Heart left ventricle (tissue), 16 donors: ENCODE measurements around the gene LRFN5. TPM values are rescaled to one million over a fixed set of nuclear protein-coding genes. Genes with fewer than 3 reads are reported as not detected.
"Not testable (repeated sequence)": the region's sequence is repeated elsewhere in the genome, so short reads cannot be mapped to it uniquely, and the experiment has no call there.

Experiments
- ATAC-seq, 4 donors: fragments of 200-7000 bp; cut with Tn5 transposase; one replicate each; pipeline ENCODE4 v1.9.1; 2020 to 2022; ENCODE audit warnings: moderate library complexity in 4 of 4, mild to moderate bottlenecking in 3 of 4, moderate number of reproducible peaks in 1 of 4
- DNase-seq, 5 donors: peaks; one replicate each; pipeline ENCODE4 v3.0.0-alpha.2; 2020
- H3K27ac ChIP-seq, 12 donors: fragments of 200-600 bp; sonication (generic) in 4 of 12; one replicate each; pipeline versions ENCODE4 v1.5.0 to v1.8.0; 2016 to 2022; ENCODE audit warnings: mild to moderate bottlenecking in 2 of 12
- H3K27me3 ChIP-seq, 9 donors: fragments of 200-600 bp; sonication (generic) in 2 of 9; one replicate each; pipeline versions ENCODE4 v1.5.1 to v1.8.0; 2016 to 2022; ENCODE audit warnings: mild to moderate bottlenecking in 3 of 9
- H3K36me3 ChIP-seq, 9 donors: fragments of 200-600 bp; sonication (generic) in 2 of 9; one replicate each; pipeline versions ENCODE4 v1.5.0 to v1.8.0; 2018 to 2022; ENCODE audit warnings: mild to moderate bottlenecking in 2 of 9
- H3K4me1 ChIP-seq, 12 donors: fragments of 200-600 bp; sonication (generic) in 4 of 12; one replicate each; pipeline versions ENCODE4 v1.5.0 to v1.8.0; 2016 to 2022; ENCODE audit warnings: mild to moderate bottlenecking in 3 of 12
- H3K4me3 ChIP-seq, 12 donors: fragments of 200-600 bp; sonication (generic) in 4 of 12; one replicate each; pipeline versions ENCODE4 v1.5.0 to v1.8.0; 2017 to 2022; ENCODE audit warnings: mild to moderate bottlenecking in 9 of 12, moderate library complexity in 4 of 12
- H3K9me3 ChIP-seq, 12 donors: fragments of 200-600 bp; sonication (generic) in 4 of 12; one replicate each; pipeline versions ENCODE4 v1.5.0 to v1.8.0; 2016 to 2022; ENCODE audit warnings: mild to moderate bottlenecking in 1 of 12
- CTCF ChIP-seq, 12 donors: fragments of 200-600 bp; sonication (generic) in 4 of 12; IDR thresholded peaks; one replicate each; pipeline versions ENCODE4 v1.5.0 to v1.8.0; 2018 to 2022; ENCODE audit warnings: antibody characterized with exemption in 12 of 12, mild to moderate bottlenecking in 5 of 12
- POLR2A ChIP-seq, 2 donors: fragments of 450-650 bp; IDR thresholded peaks; one replicate each; pipeline ENCODE4 v1.6.1; 2017; ENCODE audit warnings: antibody characterized with exemption in 2 of 2, mild to moderate bottlenecking in 2 of 2, moderate library complexity in 2 of 2
- WGBS, 4 donors: extraction: QIAGEN DNeasy Blood & Tissue Kit in 2 of 4; methylation state at CpG; one replicate each; pipeline versions ENCODE4 v1.1.5 to v1.1.7; 2013 to 2018; 5-methylcytosine and 5-hydroxymethylcytosine counted together
- intact Hi-C, 10 donors: fragments of 100-400 bp; cut with DNase I; formaldehyde crosslinking; loops; one replicate each; pipeline versions ENCODE4 v1.11.1 to v1.14.2; 2022
- polyA plus RNA-seq, 2 donors: library from polyadenylated mRNA; stranded (reverse); fragments of 200-250 nt; gene quantifications; one replicate each; pipeline ENCODE4 v1.2.3, GENCODE V29; 2013
- total RNA-seq, 9 donors: library from RNA; depleted of rRNA in 2 of 9; stranded (reverse); fragments of >200 nt in 2 of 9; fragmentation: NEBNext Ultra II Directional in 3 of 9; extraction: Animal tissue kit (Norgen Biotek cat#: 25700) in 3 of 9; gene quantifications; one replicate each; pipeline versions ENCODE4 v1.1.0 to v1.2.4, GENCODE V29; 2016 to 2023
- donor health status: ischemic (EF 13 %, LVEDD 7.1; RV severe dilation, severe dysfunction).
- donor health status: healthy with polysubstance abuse.
- donor health status: DM: no; HTN: yes; CAD: no.
- donor health status: DM: no; HTN: no; CAD: no.
- donor health status: ischemic (EF 25% LVEDD 6.9; RV normal size, moderate dysfunction).
- donor health status: ischemic (EF 25% LVEDD 5.7; RV mildly dilated, moderate dysfunction).
- donor health status: healthy.
- donor health status: DM: yes; HTN: yes; CAD: no.
- donor health status: ischemic (EF 35%, LVEDD 5.7; RV mildly dilated, moderate dysfunction).
- donor health status: nonischemic (EF 11% LVEDD 7.7; RV severe dilation, severe dysfunction).
- donor health status: DM: yes; HTN: yes; CAD: no.
- donor health status: PGD.
- donor health status: ischemic (EF 29% LVEDD 5.4; RV normal size, mild dysfunction).
- donor health status: nonischemic (EF 23%, LVEDD 6.1; RV moderate dilation, normal function).

Gene LRFN5
- total and polyA plus RNA-seq, 11 donors = 0.11 to 0.91 (median 0.38) TPM

GRCh38 chr14:41901089-41901488 lies 294.4 kb downstream of the LRFN5 start:
- Histone ChIP-seq H3K27ac (no peak overlapping the region), H3K9me3 (no peaks in the 10 kb centered on the region), H3K36me3 (no peaks in the 10 kb centered on the region), H3K27me3 (no peaks in the 10 kb centered on the region), H3K4me3 (no peak overlapping the region), H3K4me1 (no peaks in the 10 kb centered on the region)
- ATAC-seq (no peak), DNase-seq (no peak)
- TF ChIP-seq POLR2A (IDR thresholded peaks at IDR 0.05) = no peak
- WGBS, 4 donors = 40 to 62% (median 43%) methylated on average over 3 of the region's 3 CpGs
- intact Hi-C loops = no loop called here

- no peaks in the 10 kb centered on the region for H3K36me3 ChIP-seq
- no peak overlapping the region for H3K4me3 ChIP-seq
- no peaks in the 10 kb centered on the region for H3K4me1 ChIP-seq
- no peaks in the 10 kb centered on the region for H3K9me3 ChIP-seq
- TF ChIP-seq CTCF (IDR thresholded peaks at IDR 0.05) = no peak
- no peak for TF ChIP-seq POLR2A (IDR thresholded peaks at IDR 0.05)
- intact Hi-C loops = no loop called here
- 91 to 94% (median 93%) methylated on average over 9 of the region's 9 CpGs for WGBS, 4 donors
- no peaks in the 10 kb centered on the region for H3K27me3 ChIP-seq
- ATAC-seq (no peak), DNase-seq (no peak)
- H3K27ac ChIP-seq = no peak overlapping the region
Observed at GRCh38 chr14:41905394-41905964, 298.8 kb downstream of the LRFN5 start.

- H3K27me3 ChIP-seq, intact Hi-C loops, ATAC-seq, H3K4me1 ChIP-seq, H3K4me3 ChIP-seq, H3K36me3 ChIP-seq, H3K27ac ChIP-seq, H3K9me3 ChIP-seq, DNase-seq: not testable (repeated sequence)
- 80 to 87% (median 84%) methylated on average over 12 of the region's 12 CpGs for WGBS, 4 donors
Observed at GRCh38 chr14:41911155-41911554, 304.5 kb downstream of the LRFN5 start.

GRCh38 chr14:41913398-41913797 lies 306.7 kb downstream of the LRFN5 start:
- WGBS, 4 donors = 91 to 93% (median 92%) methylated on average over 2 of the region's 2 CpGs
- DNase-seq (no peak), ATAC-seq (no peak)
- intact Hi-C loops = no loop called here
- H3K4me1 ChIP-seq = no peaks in the 10 kb centered on the region
- TF ChIP-seq CTCF (IDR thresholded peaks at IDR 0.05) = no peak
- no peak for TF ChIP-seq POLR2A (IDR thresholded peaks at IDR 0.05)
- no peaks in the 10 kb centered on the region for H3K27me3 ChIP-seq
- H3K36me3 ChIP-seq = no peaks in the 10 kb centered on the region
- no peak overlapping the region for H3K27ac ChIP-seq
- no peak overlapping the region for H3K4me3 ChIP-seq
- peaks cover 0 to 13% (median 0%) of the 10 kb centered on the region in 12 donors for H3K9me3 ChIP-seq

- DNase-seq (no peak), ATAC-seq (no peak)
- Histone ChIP-seq H3K27me3 (no peaks in the 10 kb centered on the region), H3K4me1 (no peaks in the 10 kb centered on the region), H3K9me3 (peaks cover 0 to 13% (median 0%) of the 10 kb centered on the region in 12 donors), H3K27ac (no peak overlapping the region), H3K4me3 (no peak overlapping the region), H3K36me3 (no peaks in the 10 kb centered on the region)
- intact Hi-C loops = loop anchor here in 1 of 10 donors (2.0 kb wide), 1 partner anchor 23 kb away; no protein-coding TSS in a partner anchor
- TF ChIP-seq CTCF (IDR thresholded peaks at IDR 0.05) = no peak
- no peak for TF ChIP-seq POLR2A (IDR thresholded peaks at IDR 0.05)
Observed at GRCh38 chr14:41915732-41916131, 309.1 kb downstream of the LRFN5 start.
